ELF-1 (cell line): Measurements from ENCODE around the gene DCST2.

Experiments
- DNase-seq: peaks from one replicate; pipeline ENCODE4 v3.0.0-alpha.2; 2016; ENCODE audit warnings: low read depth, low spot score

DCST2 gene

DNA sequence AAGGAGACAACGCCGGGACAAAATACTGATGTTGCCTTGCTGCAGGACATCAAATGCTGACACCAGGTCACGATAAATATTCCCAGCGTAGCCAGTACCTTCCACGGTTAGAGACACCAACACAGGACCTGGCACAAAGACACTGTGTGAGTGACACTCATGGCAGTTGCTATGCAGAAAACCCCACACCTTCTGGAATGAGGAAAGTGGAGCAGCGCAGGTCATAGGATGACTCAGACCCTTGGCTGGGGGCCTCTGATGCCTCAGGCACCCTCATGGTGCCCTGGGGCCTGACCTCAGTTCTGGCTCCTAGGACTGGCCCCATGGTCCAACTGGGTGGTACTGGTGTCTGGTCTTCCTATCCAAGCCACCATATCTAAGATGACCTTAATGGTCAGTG lies 7.0 kb downstream of the DCST2 start:
- no peak for DNase-seq

DNA sequence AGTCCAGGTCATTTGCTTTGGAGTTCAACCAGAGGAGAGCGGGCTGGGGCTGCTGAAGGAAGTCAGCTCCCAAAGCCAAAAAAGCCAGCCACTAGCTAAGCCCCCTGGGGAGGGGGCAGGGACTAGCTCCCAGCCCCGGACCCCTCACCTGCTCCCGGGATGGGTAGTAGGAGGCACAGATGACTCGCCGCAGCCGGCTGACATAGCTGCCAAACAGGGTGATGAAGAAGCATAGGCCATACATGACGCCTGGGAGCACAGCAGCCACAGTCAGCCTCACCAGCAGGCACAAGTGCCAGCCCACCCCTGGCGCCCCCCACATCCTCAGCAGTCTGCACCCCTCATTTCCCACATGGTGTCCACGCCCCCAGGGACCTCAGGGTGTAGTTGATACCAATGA lies 7.4 kb downstream of the DCST2 start:
- DNase-seq, result no peak

DNA sequence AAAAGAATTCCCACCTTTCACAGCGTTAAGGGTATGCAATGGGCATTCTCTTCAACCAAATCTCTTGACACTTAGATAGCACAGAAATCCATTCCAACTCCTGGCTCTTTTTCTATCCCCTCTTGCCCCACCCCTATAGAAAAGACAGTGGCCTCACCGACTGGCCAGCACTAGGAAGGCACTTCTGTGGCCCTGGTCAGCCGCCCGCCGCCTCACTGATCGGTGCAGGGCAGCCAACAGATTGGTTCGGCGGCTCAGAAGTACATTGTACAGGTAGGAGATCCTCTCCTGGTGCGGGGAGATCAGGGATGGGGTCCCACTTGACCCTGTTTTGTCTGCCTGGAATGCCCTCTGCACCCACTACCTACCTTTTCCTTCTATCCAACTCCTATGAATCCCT lies 9.3 kb downstream of the DCST2 start:
- DNase-seq, result no peak

DNA sequence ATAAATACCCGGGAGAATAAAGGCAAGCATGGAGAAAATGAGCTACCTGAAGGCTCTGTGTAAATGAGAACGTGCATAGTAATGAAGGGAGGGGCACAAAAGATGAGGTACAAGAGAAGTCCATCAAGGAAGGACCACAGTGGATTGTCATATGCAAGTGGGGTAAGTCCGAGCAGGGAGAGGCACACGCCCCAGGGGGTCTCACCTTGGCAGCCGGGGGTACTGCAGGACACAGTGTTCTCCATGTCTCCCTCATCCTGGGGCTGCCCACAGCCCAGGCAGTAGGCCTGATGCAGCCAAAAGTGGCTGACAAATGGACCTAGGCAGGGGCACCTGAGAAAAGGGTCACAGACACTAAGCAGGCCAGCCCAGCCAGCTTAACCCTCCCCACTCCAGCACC lies 10.0 kb downstream of the DCST2 start:
- no peak for DNase-seq

DNA sequence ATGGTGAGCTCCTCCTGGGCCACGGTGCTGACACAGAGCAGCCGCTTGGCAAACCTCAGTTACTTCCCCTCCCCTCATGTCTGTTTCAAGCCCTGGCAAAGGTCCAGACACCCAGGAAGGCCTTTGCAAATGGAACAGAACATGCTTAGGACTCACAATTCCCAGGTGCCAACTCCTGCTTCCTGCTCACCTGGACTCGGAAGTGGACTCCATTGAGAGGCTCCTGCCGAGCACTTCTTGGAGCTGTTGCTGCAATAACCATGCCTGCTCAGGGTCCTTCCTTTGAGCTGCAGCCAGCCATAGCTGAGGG lies 10.7 kb downstream of the DCST2 start:
- DNase-seq, result no peak

DNA sequence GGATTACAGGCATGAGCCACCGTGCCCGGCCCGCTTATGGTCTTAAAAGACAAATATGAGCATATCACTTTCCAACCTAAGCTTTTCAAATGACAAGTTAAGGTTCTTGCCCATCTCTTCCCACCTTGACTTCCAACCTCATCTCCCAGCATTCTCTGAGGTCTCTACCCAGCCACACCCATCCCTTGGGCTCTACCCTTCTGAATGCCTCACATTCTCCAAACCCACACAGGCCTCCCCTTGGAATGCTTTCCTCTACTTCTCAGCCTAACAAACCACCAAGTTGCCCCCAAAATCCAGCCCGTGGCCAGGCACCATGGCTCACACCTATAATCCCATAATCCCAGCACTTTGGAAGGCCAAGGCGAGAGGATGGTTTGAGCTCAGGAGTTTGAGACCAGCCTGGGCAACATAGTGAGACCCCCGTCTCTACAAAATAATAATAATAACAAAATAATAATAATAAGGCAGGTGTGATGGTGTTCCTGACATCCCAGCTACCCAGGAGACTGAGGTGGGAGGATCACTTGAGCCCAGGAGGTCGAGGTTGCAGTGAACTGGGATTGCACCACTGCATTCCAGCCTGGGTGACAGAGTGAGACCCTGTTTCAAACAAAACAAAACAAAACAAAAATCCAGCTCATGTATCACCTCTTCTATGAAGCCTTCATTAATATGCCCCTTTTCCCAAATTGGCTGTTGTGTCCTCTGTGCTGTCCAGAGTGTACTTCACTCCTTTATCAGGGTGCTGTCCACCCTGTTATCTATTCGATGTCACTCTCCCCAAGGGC lies 11.2 kb downstream of the DCST2 start:
- DNase-seq, result peak; percentile 39

DNA sequence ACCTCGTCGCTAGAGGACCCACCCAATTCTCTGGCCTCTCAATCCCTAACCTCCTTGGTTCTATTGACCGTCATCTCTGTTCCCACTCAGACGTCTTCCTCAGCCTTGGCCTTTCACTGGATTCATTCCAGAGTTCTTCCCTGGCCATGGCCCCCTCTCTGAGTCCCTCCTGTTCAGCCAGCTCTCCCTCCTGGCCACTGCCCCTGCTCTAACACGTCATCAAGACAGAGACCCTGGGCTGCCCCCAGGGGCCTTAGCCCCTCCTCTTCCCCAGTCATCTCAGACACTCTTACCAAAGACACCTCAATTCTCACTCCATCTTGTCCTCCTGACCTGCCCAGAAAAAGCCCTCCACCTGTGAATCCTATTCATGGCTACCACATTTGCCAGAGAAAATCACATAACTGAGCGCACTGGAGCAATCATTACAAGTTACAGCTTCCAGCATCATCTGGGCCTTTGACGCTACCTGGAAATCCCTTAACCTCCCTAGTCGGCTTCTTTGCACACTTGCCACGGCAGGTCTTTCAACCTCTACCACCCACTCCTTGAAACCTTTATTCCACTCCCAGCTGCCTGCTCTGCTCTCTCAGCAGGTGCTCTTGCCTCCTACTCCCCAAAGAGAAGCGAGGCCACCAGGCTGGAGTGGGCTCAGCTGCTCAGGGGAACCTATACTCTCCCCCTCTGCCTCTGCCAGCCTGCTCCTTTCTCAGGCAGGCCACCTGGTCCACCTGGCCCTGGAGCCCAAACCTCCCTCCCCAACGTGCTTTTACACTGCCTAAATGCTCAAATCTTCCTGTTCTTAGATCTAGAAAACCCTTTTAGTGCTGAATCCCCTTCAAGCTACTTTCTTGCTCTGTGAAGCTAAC lies 14.0 kb downstream of the DCST2 start:
- no peak for DNase-seq

DNA sequence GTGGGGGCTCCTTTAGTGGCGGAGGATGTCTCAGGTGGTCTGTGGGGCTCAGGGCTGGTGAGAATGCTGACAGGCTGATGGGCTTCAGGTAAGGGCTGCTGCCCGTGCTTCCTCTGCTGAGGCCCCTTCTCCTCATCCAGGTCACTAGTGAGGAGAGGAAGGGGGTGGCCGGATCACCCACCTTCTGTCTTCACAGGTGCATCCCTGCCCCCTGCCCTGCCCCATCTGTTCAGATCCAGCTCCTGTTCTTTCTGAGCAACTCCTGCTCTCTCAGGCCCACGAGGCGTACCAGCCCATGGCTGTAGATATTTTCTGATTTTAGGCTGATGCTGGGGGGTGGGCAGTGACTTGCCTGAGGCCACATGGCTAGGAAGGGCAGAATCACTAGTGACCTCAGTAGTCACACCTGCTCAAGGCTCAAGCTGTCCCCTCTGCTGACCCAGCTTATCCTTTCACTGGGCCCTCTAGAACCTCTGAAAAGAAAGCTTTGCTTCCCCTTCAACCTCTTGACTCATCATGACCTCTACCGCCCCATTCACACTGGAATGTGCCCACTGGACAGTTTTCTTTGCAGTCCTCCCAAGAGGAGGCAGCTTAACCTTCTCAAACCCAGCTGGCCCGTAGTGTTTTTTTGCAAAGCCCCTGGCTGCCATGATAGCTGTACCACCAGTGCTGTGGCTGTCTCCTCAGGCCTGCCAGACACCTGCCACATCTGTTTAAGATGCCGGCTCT lies 14.8 kb downstream of the DCST2 start:
- DNase-seq, result no peak

DNA sequence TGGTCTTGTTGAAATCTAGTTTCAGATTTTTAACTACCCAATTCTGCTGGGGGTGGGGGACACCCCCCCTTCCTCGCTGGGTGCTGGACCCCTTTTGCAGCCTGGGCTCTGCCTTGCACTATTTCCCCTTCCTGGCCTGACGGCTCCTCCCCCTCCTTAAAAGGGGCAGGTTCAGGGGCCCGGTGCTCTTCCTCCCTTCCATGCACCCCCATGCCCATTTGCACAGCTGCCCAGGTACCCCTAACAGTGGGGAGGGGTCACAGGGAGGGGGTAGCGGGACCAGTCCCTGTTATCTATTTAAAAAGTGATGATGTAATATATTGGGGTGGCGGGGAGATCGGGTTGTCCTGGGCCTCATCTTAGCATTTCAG lies 15.7 kb downstream of the DCST2 start:
- no peak for DNase-seq

DNA sequence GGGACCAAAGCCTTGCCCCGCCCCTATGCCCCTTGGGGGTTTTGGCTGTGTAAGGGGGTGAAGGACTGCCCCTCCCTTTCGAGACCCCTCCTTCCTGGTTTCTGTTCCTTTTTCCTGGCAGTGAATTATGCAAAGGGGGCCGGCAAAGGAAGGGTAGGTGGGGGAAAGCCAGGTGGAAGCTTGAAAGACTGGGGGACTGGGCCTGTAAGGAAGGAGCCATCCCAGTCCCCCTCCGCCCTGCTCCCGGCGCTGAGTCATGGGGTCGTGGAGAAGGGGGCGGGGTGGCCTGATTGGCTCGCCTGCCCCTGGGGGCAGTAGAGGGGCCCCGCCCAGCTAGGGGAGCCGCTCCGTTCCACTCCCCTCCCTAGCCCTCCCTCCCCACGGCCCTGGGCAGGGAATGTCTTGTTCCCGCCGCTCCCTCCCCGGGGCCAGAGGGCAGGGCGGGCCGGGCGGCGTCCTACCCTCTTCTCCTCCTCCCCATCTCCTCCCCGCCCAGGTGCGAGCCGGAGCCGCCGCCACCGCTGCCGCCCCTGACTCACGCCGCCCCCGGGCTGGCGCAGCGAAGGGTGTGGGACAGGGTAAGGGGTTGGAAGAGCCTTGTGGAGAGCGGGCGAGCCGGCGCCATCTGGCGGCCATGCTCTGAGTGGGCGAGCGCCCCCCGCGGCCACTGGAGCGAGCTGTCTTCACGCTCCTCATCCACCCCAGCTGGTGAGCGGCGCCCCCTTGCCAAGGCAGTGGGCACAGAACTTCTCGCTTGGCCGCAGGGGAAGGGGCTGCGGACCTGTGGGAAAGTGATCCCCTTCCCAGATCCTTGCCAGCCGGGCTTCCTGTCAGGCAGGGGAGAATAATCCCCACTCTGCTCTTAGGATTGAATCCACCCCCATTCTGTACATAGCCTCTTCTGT lies 16.3 kb downstream of the DCST2 start:
- DNase-seq, result peak; percentile 99

DNA sequence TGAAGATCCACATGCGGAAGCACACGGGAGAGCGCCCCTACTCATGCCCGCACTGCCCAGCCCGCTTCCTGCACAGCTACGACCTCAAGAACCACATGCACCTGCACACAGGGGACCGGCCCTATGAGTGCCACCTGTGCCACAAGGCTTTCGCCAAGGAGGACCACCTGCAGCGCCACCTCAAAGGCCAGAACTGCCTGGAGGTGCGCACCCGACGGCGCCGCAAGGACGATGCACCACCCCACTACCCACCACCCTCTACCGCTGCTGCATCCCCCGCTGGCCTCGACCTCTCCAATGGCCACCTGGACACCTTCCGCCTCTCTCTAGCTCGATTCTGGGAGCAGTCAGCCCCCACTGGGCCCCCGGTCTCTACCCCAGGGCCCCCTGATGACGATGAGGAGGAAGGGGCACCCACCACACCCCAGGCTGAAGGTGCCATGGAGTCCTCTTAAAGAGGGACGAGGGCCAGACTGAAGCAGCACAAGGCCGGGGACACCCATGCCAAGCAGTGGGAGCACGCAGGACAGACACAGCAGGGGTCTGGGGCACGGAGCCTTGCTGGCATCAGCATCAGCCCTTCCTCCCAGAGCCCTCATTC lies 17.2 kb downstream of the DCST2 start:
- DNase-seq, result no peak

DNA sequence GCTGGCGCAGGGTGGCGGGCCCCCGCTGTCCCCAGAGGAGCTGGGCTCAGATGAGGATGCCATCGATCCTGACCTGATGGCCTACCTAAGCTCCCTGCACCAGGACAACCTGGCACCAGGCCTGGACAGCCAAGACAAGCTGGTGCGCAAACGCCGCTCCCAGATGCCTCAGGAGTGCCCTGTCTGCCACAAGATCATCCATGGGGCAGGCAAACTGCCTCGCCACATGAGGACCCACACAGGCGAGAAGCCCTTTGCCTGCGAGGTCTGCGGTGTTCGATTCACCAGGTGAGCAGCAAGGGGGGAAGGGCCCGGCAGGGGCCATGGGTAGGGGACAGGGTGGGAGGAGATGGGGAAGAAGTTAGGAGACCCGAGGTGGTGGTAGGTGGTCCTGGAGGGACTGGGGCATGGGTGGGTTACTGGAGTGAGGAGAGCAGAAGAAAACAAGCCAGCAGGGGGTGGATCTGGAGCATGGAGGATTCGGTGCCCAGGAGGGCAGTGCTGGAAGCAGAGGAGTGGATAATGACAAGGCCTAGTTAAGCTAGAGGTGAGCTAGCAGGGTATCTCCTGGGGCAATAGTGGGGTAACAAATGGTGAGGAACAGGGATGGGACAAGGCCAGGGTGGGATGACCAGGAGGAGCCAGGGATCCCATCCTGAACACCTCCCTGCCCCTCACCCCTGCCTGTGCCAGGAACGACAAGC lies 17.9 kb downstream of the DCST2 start:
- no peak for DNase-seq

DNA sequence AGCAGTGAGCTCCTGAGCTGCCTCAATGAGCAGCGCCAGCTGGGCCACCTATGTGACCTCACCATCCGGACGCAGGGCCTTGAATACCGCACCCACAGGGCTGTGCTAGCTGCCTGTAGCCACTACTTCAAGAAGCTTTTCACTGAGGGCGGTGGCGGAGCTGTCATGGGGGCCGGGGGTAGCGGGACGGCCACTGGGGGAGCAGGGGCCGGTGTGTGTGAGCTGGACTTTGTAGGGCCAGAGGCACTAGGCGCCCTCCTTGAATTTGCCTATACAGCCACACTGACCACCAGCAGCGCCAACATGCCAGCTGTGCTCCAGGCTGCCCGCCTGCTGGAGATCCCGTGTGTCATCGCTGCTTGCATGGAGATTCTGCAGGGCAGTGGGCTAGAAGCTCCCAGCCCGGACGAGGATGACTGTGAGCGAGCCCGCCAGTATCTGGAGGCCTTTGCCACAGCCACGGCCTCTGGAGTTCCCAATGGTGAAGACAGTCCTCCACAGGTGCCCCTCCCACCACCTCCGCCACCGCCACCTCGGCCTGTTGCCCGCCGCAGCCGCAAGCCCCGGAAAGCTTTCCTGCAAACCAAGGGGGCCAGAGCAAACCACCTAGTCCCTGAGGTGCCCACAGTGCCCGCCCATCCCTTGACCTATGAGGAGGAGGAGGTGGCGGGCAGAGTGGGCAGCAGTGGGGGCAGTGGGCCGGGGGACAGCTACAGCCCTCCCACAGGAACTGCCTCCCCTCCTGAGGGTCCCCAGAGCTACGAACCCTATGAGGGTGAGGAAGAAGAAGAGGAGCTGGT lies 18.7 kb downstream of the DCST2 start:
- no peak for DNase-seq

DNA sequence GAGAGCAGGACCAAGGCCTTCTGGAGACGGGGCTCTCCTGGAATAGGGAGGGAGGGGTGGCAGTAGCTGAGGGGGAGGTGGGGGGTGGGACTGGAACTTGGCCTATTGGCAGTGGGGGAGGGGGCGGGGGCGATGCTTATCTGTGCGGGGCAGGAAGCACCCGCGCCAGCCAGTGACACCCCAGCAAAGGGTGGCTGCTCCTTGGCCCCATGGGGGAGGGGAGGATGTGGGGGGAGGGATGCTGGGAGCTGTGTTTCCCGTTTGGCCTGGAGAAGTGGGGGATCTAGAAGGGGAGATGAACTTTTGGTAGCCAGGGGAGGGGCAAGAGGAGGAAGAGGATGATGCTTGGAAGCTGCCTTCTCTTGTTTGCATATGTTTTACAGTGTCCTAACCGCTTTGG lies 19.9 kb downstream of the DCST2 start:
- no peak for DNase-seq

DNA sequence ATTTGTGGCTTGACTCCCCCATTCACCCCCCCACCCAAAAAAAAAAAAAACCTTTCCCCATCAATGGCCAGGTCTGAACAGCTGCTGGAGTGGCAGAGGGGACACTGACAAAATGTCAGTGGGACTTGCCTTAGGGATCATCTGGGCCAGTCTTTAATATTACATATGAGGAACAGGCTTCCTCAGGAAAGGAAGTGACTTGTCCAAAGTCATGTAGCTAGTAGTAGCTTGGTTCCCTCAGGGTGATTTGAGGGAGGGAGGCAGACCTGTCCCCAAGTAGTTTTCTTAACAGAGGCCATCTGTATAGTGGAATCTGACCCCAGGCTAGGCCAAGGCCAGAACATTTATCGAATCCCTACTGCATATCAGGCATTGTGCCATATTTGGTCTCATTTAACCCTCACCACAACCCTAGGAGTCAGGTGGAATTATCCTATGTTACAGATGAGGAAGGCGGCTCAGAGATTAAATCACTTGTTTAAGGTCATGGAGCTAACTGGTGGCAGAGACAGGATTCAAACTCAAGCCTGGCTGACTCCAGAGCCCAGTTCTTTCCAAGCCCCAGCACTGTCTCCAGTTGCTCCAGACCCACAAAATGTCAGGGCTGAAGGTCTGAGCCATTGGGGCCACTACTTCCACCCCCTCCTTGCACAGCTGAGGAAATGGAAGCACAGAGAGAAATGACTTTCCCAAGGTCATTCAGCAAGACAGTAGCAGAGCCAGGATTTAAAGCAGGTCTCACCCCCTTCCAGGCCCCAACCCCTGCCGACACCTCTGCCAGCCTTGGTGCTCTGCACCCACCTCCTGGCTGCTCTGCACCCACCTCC lies 20.6 kb downstream of the DCST2 start:
- no peak for DNase-seq

DNA sequence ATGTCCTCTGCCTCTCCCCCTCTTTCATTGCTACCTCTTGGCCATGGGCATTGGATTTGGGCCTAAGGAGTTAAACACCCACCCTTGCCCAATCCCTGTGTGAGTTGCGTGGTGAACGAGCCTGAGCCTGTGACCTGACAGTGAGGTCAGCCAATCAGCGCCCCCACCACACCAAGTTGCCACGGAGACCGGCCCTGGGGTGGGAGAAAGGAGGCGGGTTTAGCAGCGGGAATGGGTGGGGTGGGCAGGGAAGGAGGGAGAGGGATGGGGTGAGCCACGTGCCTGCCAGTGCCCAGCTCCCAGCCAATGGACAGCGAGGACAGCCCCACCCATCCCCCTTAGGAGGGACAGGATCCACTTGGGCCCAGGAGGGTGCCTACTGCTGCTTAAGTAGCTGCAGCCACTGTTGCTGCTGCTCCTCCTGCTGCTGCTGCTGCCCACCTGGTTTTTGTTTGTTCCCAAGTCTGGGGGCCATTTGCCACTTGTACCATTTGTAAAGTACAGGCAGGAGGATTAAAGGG lies 21.5 kb downstream of the DCST2 start:
- DNase-seq, result peak; percentile 73

DNA sequence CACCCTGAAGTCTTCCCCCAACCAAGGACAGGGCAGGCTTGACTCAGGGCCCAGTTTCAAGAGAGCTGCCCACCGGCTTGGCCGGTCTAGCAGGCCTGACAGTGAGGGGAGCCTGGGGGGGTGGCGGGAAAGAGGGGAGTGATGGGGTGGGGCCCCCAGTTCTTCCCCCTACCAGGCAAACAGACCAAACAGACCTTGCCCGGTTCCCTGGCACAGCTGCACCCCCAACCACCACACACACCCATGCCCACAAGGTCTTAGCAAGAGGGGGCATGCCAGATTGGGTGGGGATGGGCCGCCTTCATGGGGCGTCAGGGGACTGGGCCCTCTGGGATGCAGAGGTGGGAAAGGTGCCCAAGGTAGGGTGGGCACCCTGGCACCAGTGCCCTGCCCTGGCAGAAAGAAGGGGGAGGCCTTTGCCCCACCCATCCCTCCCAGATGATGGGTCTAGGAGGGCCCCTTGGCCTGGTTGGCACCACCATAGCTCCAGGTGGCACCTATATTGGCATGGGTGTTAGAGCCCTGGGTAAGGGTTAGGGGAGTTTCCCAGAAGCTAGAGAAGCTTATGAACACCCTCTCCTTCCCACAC lies 22.1 kb downstream of the DCST2 start:
- no peak for DNase-seq

DNA sequence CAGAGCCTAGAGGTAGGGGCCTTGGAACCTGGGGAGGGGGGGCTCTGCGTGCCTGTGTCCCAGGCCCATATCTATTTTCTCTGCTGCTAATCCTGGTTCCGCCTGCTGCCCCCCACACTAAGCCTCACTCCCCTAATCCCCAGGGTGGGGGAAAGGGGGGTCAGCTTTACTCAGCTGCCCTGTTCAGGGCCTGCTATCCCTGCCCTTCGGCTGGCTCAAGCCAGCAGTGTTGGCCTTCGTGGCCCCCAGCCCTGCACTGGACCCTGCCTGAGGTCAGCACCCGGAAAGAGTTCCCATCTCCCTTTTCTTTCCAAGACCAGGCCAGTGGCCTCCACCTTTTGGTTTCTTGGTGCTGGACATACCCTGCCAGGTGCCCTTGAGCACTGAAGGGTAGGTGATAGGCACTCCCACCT lies 22.6 kb downstream of the DCST2 start:
- no peak for DNase-seq
